ENCODE data around the gene ERCC5.
A peak's percentile ranks its signal among the peaks of the same experiment; 100 is the strongest.

ERCC5 gene

DNA sequence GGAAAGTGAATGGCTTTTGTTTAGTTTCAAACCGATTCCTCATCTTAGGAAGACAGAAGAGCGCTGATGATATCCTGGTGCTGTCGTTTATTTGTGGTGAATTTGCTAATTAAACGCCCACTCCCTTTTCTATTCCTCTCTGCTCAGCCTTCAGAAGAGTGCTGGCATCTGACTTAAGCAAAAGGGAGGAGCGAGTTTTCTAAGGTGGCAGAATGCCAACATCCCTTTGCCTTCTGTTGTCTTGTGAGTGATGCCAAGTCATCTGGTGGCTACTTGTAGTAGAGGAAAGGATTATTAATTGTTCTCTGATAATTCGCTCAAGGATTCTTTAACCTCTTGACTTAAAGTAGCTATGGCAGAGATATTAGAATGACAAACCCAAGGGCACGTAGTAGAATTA is 68.1 kb downstream of the ERCC5 start:
- no peak overlapping the region for H3K4me3 ChIP-seq (replicated peaks in 1 of 2; ENCODE audit: low read depth in 2 of 2, low read length in 2 of 2)
- peak; percentile 38 to 67 for DNase-seq (ENCODE audit: low read depth in 2 of 2)
- TF ChIP-seq, protein P1, sequence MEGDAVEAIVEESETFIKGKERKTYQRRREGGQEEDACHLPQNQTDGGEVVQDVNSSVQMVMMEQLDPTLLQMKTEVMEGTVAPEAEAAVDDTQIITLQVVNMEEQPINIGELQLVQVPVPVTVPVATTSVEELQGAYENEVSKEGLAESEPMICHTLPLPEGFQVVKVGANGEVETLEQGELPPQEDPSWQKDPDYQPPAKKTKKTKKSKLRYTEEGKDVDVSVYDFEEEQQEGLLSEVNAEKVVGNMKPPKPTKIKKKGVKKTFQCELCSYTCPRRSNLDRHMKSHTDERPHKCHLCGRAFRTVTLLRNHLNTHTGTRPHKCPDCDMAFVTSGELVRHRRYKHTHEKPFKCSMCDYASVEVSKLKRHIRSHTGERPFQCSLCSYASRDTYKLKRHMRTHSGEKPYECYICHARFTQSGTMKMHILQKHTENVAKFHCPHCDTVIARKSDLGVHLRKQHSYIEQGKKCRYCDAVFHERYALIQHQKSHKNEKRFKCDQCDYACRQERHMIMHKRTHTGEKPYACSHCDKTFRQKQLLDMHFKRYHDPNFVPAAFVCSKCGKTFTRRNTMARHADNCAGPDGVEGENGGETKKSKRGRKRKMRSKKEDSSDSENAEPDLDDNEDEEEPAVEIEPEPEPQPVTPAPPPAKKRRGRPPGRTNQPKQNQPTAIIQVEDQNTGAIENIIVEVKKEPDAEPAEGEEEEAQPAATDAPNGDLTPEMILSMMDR (IDR thresholded peaks at IDR 0.05; ENCODE audit: low read depth, low read length): no peak

DNA sequence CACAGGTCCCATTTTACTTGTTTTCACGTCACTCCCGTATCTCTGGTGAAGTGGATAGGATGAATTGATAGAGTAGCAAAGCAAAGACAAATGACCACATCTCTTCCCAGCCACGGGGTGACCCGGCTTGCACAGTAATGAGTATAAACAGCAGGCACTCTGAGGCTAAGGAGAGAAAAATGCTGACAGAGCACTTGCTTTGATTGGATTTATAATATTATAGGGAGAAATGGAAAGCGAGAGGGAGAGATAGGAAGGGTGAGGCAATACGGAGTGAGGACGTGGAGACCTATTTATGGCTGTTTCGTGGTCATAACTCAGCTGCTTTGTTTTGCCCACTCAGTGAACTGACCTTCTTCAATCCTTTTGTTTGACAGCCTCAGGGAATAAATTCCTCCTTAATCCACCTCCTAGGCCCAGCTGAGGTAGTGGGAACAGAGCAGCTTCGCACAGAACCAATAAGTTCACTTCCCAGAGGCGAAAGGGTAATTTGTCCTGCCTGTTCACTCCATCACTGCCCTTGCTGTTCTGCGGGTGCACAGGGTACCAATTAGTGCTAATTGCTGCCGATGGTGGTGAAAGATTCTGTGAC is 68.6 kb downstream of the ERCC5 start:
- TF ChIP-seq, protein P1 (IDR thresholded peaks at IDR 0.05; ENCODE audit: low read depth, low read length): no peak
- H3K4me3 ChIP-seq (replicated peaks in 1 of 2; ENCODE audit: low read depth in 2 of 2, low read length in 2 of 2): no peak overlapping the region

DNA sequence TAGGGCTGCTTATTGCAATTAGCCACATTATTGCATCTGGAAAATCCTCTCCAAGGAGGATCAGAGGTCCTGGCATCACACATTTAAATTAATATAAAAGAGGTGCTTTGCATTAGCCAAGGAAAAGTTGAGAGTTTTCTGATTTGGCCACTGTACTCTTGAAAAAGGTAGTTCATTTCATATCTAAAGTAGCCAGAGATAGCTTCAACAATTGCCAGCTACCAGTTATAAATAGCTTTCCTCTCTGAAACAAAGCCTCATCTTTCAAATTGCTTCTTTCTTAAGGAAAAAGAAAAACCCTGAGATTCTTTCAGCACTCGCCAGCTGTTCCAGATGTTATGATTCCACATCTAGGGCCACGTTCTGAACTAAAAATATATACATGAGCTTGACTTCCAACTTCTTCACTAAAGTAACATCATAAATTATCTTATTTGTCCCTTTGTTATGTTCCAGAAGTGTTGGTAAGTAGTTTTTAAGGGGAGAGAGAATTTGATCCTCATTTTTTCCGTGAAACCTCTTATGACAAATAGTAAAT is 69.6 kb downstream of the ERCC5 start:
- no peak overlapping the region for H3K4me3 ChIP-seq (replicated peaks in 1 of 2; ENCODE audit: low read depth in 2 of 2, low read length in 2 of 2)
- TF ChIP-seq, protein P1 (IDR thresholded peaks at IDR 0.05; ENCODE audit: low read depth, low read length): no peak
- no peak for DNase-seq (ENCODE audit: low read depth in 2 of 2)

More for the DNA sequence above, 68.6 kb downstream of the ERCC5 start:
- DNase-seq (ENCODE audit: low read depth in 2 of 2): no peak

DNA sequence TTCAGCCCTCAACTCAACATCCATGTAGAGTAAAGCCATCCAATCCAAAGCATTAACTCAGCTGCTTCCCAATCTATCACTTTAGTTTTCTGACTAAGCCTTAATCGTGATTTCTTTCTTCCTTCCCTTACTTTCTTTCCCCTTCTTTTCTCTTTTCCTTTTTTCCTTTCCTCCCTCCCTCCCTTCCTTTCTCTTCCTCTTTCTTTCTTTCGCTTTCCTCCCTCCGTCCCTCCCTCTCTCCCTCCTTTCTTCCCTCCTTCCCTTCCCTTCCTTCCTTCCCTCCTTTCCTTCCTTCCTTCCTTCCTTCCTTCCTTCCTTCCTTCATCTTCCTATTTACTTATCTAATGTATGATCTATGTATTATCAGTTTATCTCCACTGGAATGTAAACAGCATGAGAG is 71.2 kb downstream of the ERCC5 start:
- TF ChIP-seq, protein P1 (IDR thresholded peaks at IDR 0.05; ENCODE audit: low read depth, low read length): no peak
- no peak overlapping the region for H3K4me3 ChIP-seq (replicated peaks in 1 of 2; ENCODE audit: low read depth in 2 of 2, low read length in 2 of 2)
- no peak for DNase-seq (ENCODE audit: low read depth in 2 of 2)

DNA sequence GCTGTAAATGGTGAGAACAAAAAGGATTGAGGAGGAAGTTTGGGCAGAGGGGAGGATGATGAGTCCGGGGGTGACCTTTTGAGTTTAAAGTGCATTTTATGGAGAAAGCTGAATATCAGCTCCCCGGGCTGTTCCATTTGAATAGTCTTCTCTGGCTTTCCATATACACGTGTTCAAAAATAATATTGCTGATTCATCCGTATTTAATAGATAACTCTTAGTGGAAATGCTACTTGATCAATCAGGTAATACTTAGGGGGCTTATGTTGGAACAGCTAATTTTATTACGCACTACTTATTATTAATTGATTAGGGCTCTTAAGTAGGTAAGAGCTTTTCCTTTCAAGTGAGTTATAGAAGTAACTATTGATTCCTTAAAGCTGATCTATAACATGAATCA is 76.4 kb downstream of the ERCC5 start:
- TF ChIP-seq, protein P1 (IDR thresholded peaks at IDR 0.05; ENCODE audit: low read depth, low read length): no peak
- H3K4me3 ChIP-seq (replicated peaks in 1 of 2; ENCODE audit: low read depth in 2 of 2, low read length in 2 of 2): no peak overlapping the region

More for the DNA sequence above, 76.4 kb downstream of the ERCC5 start:
- DNase-seq (ENCODE audit: low read depth in 2 of 2): no peak

All from cardiac fibroblast (primary cell).